NOMO-1 treated with dmso at 0.1 percent for 144 hours (cell line): ENCODE measurements around the gene UPK1A.
"Not testable (repeated sequence)": the region's sequence is repeated elsewhere in the genome, so short reads cannot be mapped to it uniquely, and the experiment has no call there.

Source experiments
- DNase-seq: peaks from one replicate; lab custom pipeline; 2025; ENCODE audit not compliant: unreplicated experiment; lab: John Stamatoyannopoulos, UW

The UPK1A gene

GRCh38 chr19:35689836-35690235 is 23.5 kb downstream of the UPK1A start:
- DNase-seq: no peak

GRCh38 chr19:35691106-35691505 is 24.8 kb downstream of the UPK1A start:
- not testable (repeated sequence) for DNase-seq

DNA sequence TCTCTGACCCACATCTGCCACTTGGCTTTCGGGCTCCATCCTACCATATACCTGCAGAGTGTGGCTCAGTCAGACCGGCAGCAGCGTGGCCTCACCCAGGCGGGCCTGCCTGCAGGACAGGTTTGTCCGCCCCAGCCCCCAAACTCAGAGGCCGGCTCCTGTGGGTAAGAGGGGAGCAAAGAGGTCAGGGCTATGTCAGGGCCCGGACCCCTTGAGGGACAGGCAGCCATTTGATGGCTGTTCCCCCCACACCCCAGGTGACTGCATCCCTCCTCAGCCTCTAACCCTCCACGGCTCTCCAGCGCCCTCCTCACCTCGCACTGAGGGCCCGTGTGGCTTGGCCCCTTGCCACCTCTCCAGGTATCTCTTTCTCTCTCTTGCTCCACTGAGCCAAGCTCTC is 25.7 kb downstream of the UPK1A start:
- DNase-seq: no peak

- DNase-seq: no peak
These were observed 27.1 kb downstream of the UPK1A start for GRCh38 chr19:35693422-35693821.

- DNase-seq: peak; percentile 73
These were observed 27.7 kb downstream of the UPK1A start for GRCh38 chr19:35693835-35694599.

- DNase-seq: no peak
These were observed 29.6 kb downstream of the UPK1A start for GRCh38 chr19:35695895-35696422.

DNA sequence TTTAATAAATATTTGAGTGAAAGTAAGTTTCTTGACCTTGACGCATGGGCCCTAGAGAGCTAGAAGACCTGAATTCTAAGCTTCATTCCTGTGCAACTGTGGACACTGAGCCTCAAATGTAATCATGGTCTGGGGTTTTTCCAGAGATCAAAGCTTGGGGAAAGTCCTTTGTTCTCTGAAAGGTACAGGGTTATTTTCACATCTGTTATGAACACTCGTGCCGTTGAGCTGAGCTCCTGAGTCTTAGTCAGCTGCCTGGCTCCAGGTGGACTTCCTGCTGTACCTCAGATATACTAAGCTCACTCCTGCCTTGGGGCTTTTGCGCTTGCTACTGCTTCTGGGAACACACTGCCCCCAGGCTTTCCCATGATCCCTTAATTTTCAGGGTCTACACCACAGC is 30.5 kb downstream of the UPK1A start:
- no peak for DNase-seq

- DNase-seq: peak; percentile 92
These were observed 36.1 kb downstream of the UPK1A start for GRCh38 chr19:35702223-35703012.

GRCh38 chr19:35703343-35703742 is 37.0 kb downstream of the UPK1A start:
- no peak for DNase-seq

DNA sequence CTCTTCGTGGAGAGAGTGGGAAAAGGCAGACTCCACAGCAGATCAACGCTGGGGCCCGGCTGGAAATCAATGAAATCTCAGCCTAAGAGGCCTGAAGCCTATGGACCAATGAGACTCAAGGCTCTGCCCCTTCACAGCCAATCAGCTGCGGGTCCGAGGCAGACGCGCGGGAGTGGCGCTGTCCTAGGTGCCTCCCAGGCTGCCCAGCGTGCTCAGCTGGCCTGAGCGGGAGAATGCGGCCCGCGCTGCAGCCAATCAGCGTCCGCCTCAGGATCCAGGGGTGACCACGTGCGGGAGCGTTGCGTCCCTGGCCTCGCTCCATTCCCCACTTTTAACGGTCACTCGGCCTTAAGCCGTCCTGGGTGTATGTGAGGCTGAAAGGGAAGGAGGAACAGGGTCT is 37.9 kb downstream of the UPK1A start, which contains the start of gene ZBTB32:
TSS of gene ZBTB32 (plus strand) at position 341 of the 400 bp plus-strand sequence. CDS start 10,069 bp downstream, outside the sequence.
- DNase-seq: no peak

- DNase-seq: no peak
These were observed 42.1 kb downstream of the UPK1A start for GRCh38 chr19:35708391-35708790.

GRCh38 chr19:35710784-35711723 is 44.7 kb downstream of the UPK1A start:
- DNase-seq: no peak

- no peak for DNase-seq
These were observed 46.5 kb downstream of the UPK1A start for GRCh38 chr19:35712567-35713505.

GRCh38 chr19:35713506-35713850 is 47.2 kb downstream of the UPK1A start:
- no peak for DNase-seq

- no peak for DNase-seq
These were observed 47.7 kb downstream of the UPK1A start for GRCh38 chr19:35713904-35714495.

DNA sequence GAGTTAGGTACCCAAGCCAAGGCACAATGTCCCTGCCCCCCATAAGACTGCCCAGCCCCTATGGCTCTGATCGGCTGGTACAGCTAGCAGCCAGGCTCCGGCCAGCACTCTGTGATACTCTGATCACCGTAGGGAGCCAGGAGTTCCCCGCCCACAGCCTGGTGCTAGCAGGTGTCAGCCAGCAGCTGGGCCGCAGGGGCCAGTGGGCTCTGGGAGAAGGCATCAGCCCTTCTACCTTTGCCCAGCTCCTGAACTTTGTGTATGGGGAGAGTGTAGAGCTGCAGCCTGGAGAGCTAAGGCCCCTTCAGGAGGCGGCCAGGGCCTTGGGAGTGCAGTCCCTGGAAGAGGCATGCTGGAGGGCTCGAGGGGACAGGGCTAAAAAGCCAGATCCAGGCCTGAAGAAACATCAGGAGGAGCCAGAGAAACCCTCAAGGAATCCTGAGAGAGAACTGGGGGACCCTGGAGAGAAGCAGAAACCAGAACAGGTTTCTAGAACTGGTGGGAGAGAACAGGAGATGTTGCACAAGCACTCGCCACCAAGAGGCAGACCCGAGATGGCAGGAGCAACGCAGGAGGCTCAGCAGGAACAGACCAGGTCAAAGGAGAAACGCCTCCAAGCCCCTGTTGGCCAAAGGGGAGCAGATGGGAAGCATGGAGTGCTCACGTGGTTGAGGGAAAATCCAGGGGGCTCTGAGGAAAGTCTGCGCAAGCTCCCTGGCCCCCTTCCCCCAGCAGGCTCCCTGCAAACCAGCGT is 48.5 kb downstream of the UPK1A start:
- no peak for DNase-seq

DNA sequence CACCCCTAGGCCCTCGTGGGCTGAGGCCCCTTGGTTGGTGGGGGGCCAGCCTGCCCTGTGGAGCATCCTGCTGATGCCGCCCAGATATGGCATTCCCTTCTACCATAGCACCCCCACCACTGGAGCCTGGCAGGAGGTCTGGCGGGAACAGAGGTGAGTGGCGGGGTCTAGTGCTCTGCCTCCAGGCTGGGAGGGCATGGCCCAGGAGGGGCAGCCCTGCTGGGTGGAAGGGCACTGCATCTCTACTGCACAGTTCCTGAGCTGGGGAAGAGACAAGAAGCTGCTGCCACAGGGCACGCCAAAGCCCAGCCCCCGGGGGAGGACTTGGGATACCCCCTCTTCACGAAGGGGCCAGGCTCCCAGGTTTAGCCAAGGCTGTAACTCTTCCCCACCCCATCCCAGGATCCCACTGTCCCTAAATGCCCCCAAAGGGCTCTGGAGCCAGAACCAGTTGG is 49.1 kb downstream of the UPK1A start:
- DNase-seq: no peak

DNA sequence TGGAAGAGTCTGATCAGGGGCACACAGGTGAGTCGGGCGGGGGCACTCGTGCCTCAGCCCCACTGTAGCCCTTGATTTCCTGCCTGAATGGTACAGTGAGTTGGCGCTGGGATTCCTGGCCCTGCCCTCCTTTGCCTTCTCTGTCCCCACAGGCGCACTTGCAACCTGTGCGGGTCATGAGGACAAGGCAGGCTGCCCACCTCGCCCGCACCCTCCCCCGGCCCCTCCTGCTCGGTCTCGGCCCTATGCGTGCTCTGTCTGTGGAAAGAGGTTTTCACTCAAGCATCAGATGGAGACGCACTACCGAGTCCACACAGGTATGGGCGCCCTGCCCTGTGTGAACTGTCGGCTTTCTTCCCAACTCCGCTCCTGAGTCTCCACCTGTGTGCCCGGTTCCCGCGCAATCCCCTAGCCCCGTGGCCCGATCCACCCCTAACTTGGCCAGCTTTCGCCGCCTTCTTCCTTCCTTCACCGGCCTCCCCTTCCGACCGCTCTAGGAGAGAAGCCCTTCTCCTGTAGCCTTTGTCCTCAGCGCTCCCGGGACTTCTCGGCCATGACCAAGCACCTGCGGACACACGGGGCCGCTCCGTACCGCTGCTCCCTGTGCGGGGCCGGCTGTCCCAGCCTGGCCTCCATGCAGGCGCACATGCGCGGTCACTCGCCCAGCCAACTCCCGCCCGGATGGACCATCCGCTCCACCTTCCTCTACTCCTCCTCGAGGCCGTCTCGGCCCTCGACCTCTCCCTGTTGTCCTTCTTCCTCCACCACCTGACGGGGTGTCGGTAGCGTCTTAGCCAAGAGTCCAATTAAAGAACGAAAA is 49.9 kb downstream of the UPK1A start:
- no peak for DNase-seq
